ENCODE data around the gene NIT1. TPM values are rescaled to one million over a fixed set of nuclear protein-coding genes. Genes with fewer than 3 reads are reported as not detected.

Gene NIT1
- total and polyA plus RNA-seq, 10 of the 15 experiments (the other 5 are each of a cell fraction or from before 2014, with no cell fraction given): 19.2 to 54.4 (median 28.3) TPM

GRCh38 chr1:161153682-161154337 is 35.9 kb downstream of the NIT1 start, which contains the start of gene UFC1 (continued):
- no peak for TF ChIP-seq IRF5 (IDR thresholded peaks at IDR 0.05; ENCODE audit: borderline replicate concordance)

- DNase-seq (ENCODE audit: low read depth, low spot score) (no peak), ATAC-seq (no peak), FAIRE-seq (no peak)
- H3K9me3 ChIP-seq (replicated peaks; ENCODE audit: control insufficient read depth, insufficient read depth, low read length): no peaks in the 10 kb centered on the region
- no peak overlapping the region for H2AFZ ChIP-seq (ENCODE audit: control insufficient read depth, low read depth, low read length)
- H3K27ac ChIP-seq (ENCODE audit: control insufficient read depth, insufficient read depth): no peak overlapping the region
- no peak overlapping the region for H3K4me2 ChIP-seq (ENCODE audit: control insufficient read depth, insufficient read depth)
- ChIA-PET SMC1A (ENCODE audit: uncharacterized antibody, unreplicated experiment) (interaction anchor here (0.7 to 1.5 kb wide), 5 partner anchors 9 to 28 kb away, joined by 3 to 6 read pairs (median 4); partner anchors contain the start of gene PPOX), POLR2A (interaction anchor here (0.8 to 2.2 kb wide), 3 partner anchors 9 to 25 kb away, joined by 3 to 8 read pairs (median 4); no protein-coding TSS in a partner anchor), CTCF (interaction anchor here (0.8 to 2.2 kb wide), 12 partner anchors 9 to 224 kb away, joined by 3 to 18 read pairs (median 4); partner anchors contain the start of genes B4GALT3, PPOX and USF1), RAD21 (ENCODE audit: unreplicated experiment) (interaction anchor here (0.8 to 1.3 kb wide), 3 partner anchors 46 to 160 kb away, joined by 3 to 4 read pairs (median 3); no protein-coding TSS in a partner anchor)
- no peak overlapping the region for H3K9ac ChIP-seq (ENCODE audit: control insufficient read depth, insufficient read depth, low read length)
- no TSS peak for BruUV-seq (replicated peaks)
- no peaks in the 10 kb centered on the region for H4K20me1 ChIP-seq (ENCODE audit: control insufficient read depth, insufficient read depth)
- H3K4me3 ChIP-seq: no peak overlapping the region
- peaks cover 24% of the 10 kb centered on the region for H3K79me2 ChIP-seq (ENCODE audit: control insufficient read depth, insufficient read depth, low read length)
- WGBS (ENCODE audit: insufficient coverage, insufficient replicate concordance, low lambda C conversion rate, missing lambda C conversion rate): 100% methylated on average over 1 of the region's 1 CpG
- TF ChIP-seq KLF5 (IDR thresholded peaks at IDR 0.05; ENCODE audit: partially characterized antibody) (no peak), CTCF (IDR thresholded peaks at IDR 0.05 in 2 of 3, conservative IDR thresholded peaks at IDR 0.05 in 1 of 3; ENCODE audit: control insufficient read depth in 2 of 3, extremely low read depth in 1 of 3, insufficient read depth in 1 of 3, low read depth in 3 of 3, low read length in 3 of 3) (peak in 1 of 3 experiments; percentile 28; a peak in 1 of 6 replicates), FOS (IDR thresholded peaks at IDR 0.05; ENCODE audit: borderline replicate concordance, extremely low read depth, insufficient read length) (no peak), ZNF217 (IDR thresholded peaks at IDR 0.05) (no peak), PML (IDR thresholded peaks at IDR 0.05; ENCODE audit: low read length) (no peak), MYC (IDR thresholded peaks at IDR 0.05; ENCODE audit: insufficient read depth, insufficient read length, insufficient replicate concordance, low read length, severe bottlenecking) (no peak), MAX (IDR thresholded peaks at IDR 0.05; ENCODE audit: low read depth, low read length) (no peak), CBFB (IDR thresholded peaks at IDR 0.05; ENCODE audit: low read depth) (no peak), WRNIP1 (IDR thresholded peaks at IDR 0.05; ENCODE audit: borderline replicate concordance, low read depth, low read length) (no peak)
- no peaks in the 10 kb centered on the region for H3K27me3 ChIP-seq (replicated peaks in 1 of 2; ENCODE audit: control insufficient read depth in 2 of 2, insufficient read depth in 2 of 2, low read length in 1 of 2)
- in situ Hi-C loops (cut with MboI) (no loop called here), intact Hi-C loops (cut with micrococcal nuclease; ENCODE audit: unreplicated experiment) (no loop called here)
- peaks cover 17% of the 10 kb centered on the region for H3K4me1 ChIP-seq (ENCODE audit: control insufficient read depth, insufficient read depth, low read length)
- H3K36me3 ChIP-seq (ENCODE audit: control insufficient read depth in 2 of 2, insufficient read depth in 2 of 2, low read length in 1 of 2): peaks cover 0 to 12% of the 10 kb centered on the region in 2 experiments
These were observed 40.0 kb downstream of the NIT1 start for GRCh38 chr1:161157867-161158266.

Data from GM12878 (cell line).